Measurements from ENCODE around the gene SEMA5B.

SEMA5B gene

GRCh38 chr3:123028233-123028828 is 768 bp upstream of the SEMA5B start:
- peak overlapping the region; percentile 43 for H3K4me3 ChIP-seq (ENCODE audit: control insufficient read depth, low read depth, low read length)
- TF ChIP-seq CTCF (conservative IDR thresholded peaks at IDR 0.05; ENCODE audit: control insufficient read depth, insufficient read depth, low read depth, low read length), result peak; percentile 57
- peak; percentile 85 for DNase-seq (ENCODE audit: low read depth)

- DNase-seq (ENCODE audit: low read depth), result no peak
- no peak for TF ChIP-seq CTCF (conservative IDR thresholded peaks at IDR 0.05; ENCODE audit: control insufficient read depth, insufficient read depth, low read depth, low read length)
- peak overlapping the region; percentile 16 for H3K4me3 ChIP-seq (ENCODE audit: control insufficient read depth, low read depth, low read length)
Observed at GRCh38 chr3:123026565-123027291, 835 bp downstream of the SEMA5B start.

DNA sequence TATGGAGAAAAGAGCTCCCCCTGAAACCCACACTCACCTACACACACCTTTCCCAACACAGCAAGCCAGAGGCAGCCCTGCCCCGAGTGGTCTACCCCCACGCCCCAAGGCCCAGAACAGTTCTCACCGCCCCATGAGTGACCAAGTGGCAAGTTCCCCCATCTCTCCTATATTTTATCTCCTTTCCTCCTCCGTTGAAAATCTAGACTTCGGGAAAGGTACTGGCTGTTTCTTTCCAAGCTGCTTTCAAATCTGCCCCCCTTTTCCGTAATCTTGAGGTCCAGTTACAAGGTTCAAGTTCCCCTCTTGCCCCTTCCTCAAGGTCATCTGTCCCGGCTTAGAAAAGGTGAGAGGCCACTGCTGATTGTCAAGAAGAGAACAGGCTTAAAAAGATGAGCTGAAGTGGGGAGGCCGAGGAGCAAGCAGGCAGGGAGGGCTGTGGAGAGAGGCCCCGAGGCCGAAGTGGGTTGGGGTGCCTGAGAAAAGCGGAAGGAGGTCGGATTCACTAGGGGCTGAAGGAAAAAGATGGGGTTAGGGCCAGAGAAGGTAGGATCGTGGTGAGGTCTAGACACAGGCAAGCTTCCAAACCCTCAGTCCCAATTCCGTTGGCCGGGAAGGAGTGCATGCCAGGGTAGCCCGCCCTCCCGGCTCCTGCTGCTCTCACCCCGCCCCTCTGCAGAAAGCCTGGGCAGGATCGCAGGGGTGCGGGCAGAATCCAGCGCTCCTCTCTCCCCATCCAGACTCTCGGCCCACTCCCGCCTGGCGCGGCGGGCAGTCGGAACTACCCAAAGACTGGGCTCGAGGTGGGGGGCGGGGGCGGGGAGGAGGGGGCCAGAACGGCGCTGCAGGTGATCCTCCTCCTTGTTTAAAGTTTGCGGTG is 1.7 kb downstream of the SEMA5B start:
- TF ChIP-seq CTCF (conservative IDR thresholded peaks at IDR 0.05; ENCODE audit: control insufficient read depth, insufficient read depth, low read depth, low read length), result no peak
- no peak for DNase-seq (ENCODE audit: low read depth)
- H3K4me3 ChIP-seq (ENCODE audit: control insufficient read depth, low read depth, low read length), result no peak overlapping the region

GRCh38 chr3:123024056-123024455 is 3.5 kb downstream of the SEMA5B start:
- TF ChIP-seq CTCF (conservative IDR thresholded peaks at IDR 0.05; ENCODE audit: control insufficient read depth, insufficient read depth, low read depth, low read length), result no peak

DNA sequence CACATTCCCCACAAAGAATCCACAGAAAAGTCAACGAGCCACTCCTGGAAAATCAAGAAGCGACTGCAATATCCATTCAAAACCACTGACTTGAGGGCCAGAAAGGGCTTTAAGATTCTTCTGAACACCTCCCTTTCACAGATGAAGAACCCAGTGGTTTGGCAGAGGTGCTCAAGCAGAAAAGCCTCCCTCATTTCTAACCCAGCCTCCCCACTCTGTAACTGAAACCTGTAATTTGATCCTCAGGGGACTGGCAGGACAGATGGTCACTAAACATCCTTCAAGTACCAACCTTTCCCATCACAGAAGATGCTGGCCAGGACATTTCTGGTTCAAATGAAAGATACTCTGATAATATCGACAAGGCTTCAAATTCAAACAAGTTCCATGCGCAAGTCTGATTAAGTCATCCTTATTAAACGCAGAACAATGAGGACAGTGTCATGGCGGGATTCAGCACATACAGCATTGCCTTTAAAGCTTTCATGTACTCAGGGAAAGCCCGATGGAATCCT is 5.5 kb downstream of the SEMA5B start:
- no peak for TF ChIP-seq CTCF (conservative IDR thresholded peaks at IDR 0.05; ENCODE audit: control insufficient read depth, insufficient read depth, low read depth, low read length)
- DNase-seq (ENCODE audit: low read depth), result no peak

More at GRCh38 chr3:123024056-123024455, 3.5 kb downstream of the SEMA5B start:
- DNase-seq (ENCODE audit: low read depth), result no peak
- no peak overlapping the region for H3K4me3 ChIP-seq (ENCODE audit: control insufficient read depth, low read depth, low read length)

DNA sequence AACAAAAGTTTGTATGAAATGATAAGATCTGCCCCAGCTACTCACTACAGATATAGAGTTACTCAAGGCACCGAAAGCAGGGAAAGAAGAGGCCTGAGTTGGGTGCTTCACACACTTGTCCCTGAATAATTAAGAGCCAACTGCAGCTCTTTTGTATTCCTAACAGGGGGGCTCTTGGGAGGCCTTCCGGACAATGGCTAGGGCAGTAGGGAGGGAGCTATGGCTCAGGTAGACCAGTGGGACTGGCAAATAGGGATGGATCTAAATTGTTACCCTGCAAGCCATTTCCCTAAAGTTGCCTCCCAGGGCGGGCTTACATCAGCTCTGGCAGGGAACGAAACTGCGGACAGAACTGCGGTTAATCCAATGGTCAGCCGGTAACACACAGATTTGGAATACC is 6.2 kb downstream of the SEMA5B start:
- no peak overlapping the region for H3K4me3 ChIP-seq (ENCODE audit: control insufficient read depth, low read depth, low read length)
- TF ChIP-seq CTCF (conservative IDR thresholded peaks at IDR 0.05; ENCODE audit: control insufficient read depth, insufficient read depth, low read depth, low read length), result no peak
- no peak for DNase-seq (ENCODE audit: low read depth)

More for the DNA sequence above, 5.5 kb downstream of the SEMA5B start:
- no peak overlapping the region for H3K4me3 ChIP-seq (ENCODE audit: control insufficient read depth, low read depth, low read length)

All from fibroblast of mammary gland (primary cell).